Right atrium auricular region (tissue), 2 donors: Measurements from ENCODE around the gene MRE11. TPM values are rescaled to one million over a fixed set of nuclear protein-coding genes. Genes with fewer than 3 reads are reported as not detected.
"Not testable (repeated sequence)": the region's sequence is repeated elsewhere in the genome, so short reads cannot be mapped to it uniquely, and the experiment has no call there.

Source experiments
- DNase-seq: peaks from one replicate; pipeline ENCODE4 v3.0.0-alpha.2; 2019; ENCODE audit warnings: low spot score
- H3K27ac ChIP-seq, 2 donors: fragments of 200-600 bp; sonication (generic); 1 replicate in 1 of 2; 2 replicates in 1 of 2; pipeline ENCODE4 v1.5.1; 2016 to 2019
- H3K27me3 ChIP-seq, 2 donors: fragments of 200-600 bp; sonication (generic); one replicate each; pipeline versions ENCODE4 v1.5.1 to v1.6.0; 2017 to 2019
- H3K36me3 ChIP-seq: fragments of 200-600 bp; sonication (generic); one replicate; pipeline ENCODE4 v1.5.1; 2016
- H3K4me1 ChIP-seq, 2 donors: fragments of 200-600 bp; sonication (generic); one replicate each; pipeline versions ENCODE4 v1.5.1 to v1.6.0; 2017 to 2019
- H3K4me3 ChIP-seq, 2 donors: fragments of 200-600 bp; sonication (generic); 1 replicate in 1 of 2; 2 replicates in 1 of 2; pipeline ENCODE4 v1.5.1; 2017 to 2019; ENCODE audit warnings: mild to moderate bottlenecking in 1 of 2, moderate library complexity in 1 of 2
- H3K9me3 ChIP-seq, 2 donors: fragments of 200-600 bp; sonication (generic); one replicate each; pipeline ENCODE4 v1.5.1; 2019
- CTCF ChIP-seq, 2 donors: fragments of 200-600 bp; sonication (generic); IDR thresholded peaks; one replicate each; pipeline ENCODE4 v1.5.1; 2019; ENCODE audit warnings: antibody characterized with exemption in 2 of 2
- microRNA counts, 2 donors: library from miRNA; unstranded; fragments of <30 nt; microRNA quantifications; one replicate each; lab custom pipeline; 2016 to 2017
- microRNA-seq, 2 donors: library from miRNA; unstranded; fragments of <30 nt; microRNA quantifications; one replicate each; pipeline ENCODE4, GENCODE V29; 2016 to 2017; ENCODE audit warnings: borderline number of aligned reads in 2 of 2, borderline replicate concordance in 1 of 2
- total RNA-seq, 2 donors: library from RNA; depleted of rRNA; stranded (reverse); fragments of >200 nt; gene quantifications; one replicate each; pipeline ENCODE4 v1.1.0, GENCODE V29; 2016

MRE11 gene
- total RNA-seq, 2 donors from 2014 or later, result 5.8 to 6.0 TPM

DNA sequence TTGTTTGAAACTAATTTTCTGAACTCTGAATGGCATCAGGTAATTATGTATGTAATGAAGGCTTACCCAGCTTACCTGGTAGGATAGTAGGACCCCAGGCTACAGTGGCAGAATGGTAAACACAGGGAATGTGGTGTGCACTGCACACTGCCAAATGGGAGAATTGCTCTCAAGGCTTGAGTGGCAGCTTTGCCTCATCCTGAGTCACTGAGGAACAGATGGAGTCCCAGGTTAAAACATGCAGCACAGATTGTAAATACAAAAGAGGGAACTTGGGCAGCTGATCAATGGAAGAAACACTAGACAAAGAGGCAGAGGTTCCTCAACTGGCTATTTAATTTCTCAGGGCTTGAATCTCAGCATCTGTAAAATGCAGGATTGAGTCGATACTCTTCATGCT lies 116.8 kb downstream of the MRE11 start:
- H3K36me3 ChIP-seq, result no peaks in the 10 kb centered on the region
- H3K9me3 ChIP-seq, result no peaks in the 10 kb centered on the region
- H3K4me1 ChIP-seq, result no peaks in the 10 kb centered on the region
- no peak overlapping the region for H3K4me3 ChIP-seq
- DNase-seq, result no peak
- H3K27ac ChIP-seq, result no peak overlapping the region
- TF ChIP-seq CTCF (IDR thresholded peaks at IDR 0.05), result no peak
- H3K27me3 ChIP-seq, result no peaks in the 10 kb centered on the region

GRCh38 chr11:94370576-94370975 lies 123.1 kb downstream of the MRE11 start:
- H3K4me1 ChIP-seq, H3K27me3 ChIP-seq, DNase-seq, H3K36me3 ChIP-seq, H3K9me3 ChIP-seq, H3K27ac ChIP-seq, H3K4me3 ChIP-seq: not testable (repeated sequence)

MicroRNA genes within 50 kb of the gene (microRNA counts, 767-probe panel; counts per million panel counts)
- 0 to 31.0 counts per million in 2 donors for microRNA hsa-miR-548l (lab: Ali Mortazavi, UCI)

Small RNAs within 50 kb of the gene (microRNA-seq; reads per million reads assigned to microRNA genes)
- gene MIR548L, result 5.0 to 8.5 reads per million in 2 donors

Other genes with a start within 250 kb of the MRE11 start
- gene IZUMO1R, start 189.3 kb downstream of the MRE11 start, total RNA-seq, result not detected
- under 1 TPM in 1 of 2 donors, not detected in 1; 0.12 TPM for gene GPR83, start 92.4 kb downstream of the MRE11 start, total RNA-seq
- 1 to 10 TPM; 4.3 to 6.9 TPM for gene ANKRD49, start 140 bp upstream of the MRE11 start, total RNA-seq
- gene C11orf97, start 18.6 kb upstream of the MRE11 start, total RNA-seq, result not detected
- gene FUT4, start 50.1 kb upstream of the MRE11 start, total RNA-seq, result 1 to 10 TPM; 3.3 to 3.4 TPM
- gene PIWIL4, start 73.5 kb upstream of the MRE11 start, total RNA-seq, result 1 to 10 TPM; 1.8 to 3.2 TPM